ENCODE results near the gene ATP10A.

Gene ATP10A

DNA sequence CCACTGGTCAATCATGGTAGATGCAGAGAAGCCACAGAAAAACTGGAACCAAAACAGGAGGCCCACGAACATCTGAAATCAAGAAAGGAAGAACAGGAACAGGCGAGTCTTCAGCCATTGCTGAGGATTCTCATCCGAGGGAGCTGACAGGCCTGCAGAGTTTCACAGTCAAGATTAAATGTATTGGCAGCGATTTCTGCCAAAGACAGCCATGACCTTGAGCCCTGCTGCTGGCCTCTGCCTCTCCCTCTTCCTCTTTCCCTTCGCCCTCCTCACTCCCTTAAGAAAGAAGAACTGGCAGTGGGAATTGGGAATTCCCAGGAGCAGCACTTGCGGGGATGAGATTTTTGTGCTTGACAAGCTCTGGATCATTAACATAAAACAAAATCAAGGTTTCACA, 179.7 kb downstream of the ATP10A start:
- Histone ChIP-seq H3K4me3 (IDR thresholded peaks at IDR 0.05; ENCODE audit: insufficient read depth, low read depth, low read length) (no peak overlapping the region), H3K27ac (no peak overlapping the region), H3K9ac (no peak overlapping the region), H3K27me3 (ENCODE audit: insufficient read depth, low read depth) (no peaks in the 10 kb centered on the region), H2AFZ (ENCODE audit: low read depth) (no peak overlapping the region), H3K79me2 (ENCODE audit: insufficient read depth, low read depth) (no peaks in the 10 kb centered on the region), H4K20me1 (ENCODE audit: insufficient read depth) (no peaks in the 10 kb centered on the region), H3K36me3 (ENCODE audit: insufficient read depth) (no peaks in the 10 kb centered on the region), H3K4me1 (ENCODE audit: low read depth, poor library complexity, severe bottlenecking) (no peaks in the 10 kb centered on the region), H3K4me2 (no peak overlapping the region)
- no peak for TF ChIP-seq CTCF (conservative IDR thresholded peaks at IDR 0.05; ENCODE audit: low read depth, low read length)

DNA sequence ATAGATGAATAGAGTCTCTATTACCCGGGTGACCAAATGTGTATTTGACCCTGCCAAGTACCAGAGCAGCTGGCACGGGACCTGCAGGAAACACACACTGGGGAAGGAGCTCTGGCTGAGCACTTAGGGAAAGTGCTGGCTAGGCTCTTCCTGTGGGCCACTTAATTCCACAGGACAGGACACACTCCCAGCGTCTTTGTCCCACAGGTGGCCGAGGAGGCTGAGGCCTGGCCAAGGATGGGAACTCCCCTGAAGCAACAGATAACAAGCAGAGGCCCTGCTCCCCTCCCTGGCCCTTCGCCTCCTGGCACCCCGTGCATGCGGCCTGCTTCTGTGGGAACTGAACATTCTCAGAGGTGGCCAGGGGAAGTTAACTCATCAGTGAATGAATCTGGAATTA, 180.8 kb downstream of the ATP10A start:
- Histone ChIP-seq H3K79me2 (ENCODE audit: insufficient read depth, low read depth) (no peaks in the 10 kb centered on the region), H3K4me2 (no peak overlapping the region), H3K27me3 (ENCODE audit: insufficient read depth, low read depth) (no peaks in the 10 kb centered on the region), H3K4me3 (IDR thresholded peaks at IDR 0.05; ENCODE audit: insufficient read depth, low read depth, low read length) (no peak overlapping the region), H3K36me3 (ENCODE audit: insufficient read depth) (no peaks in the 10 kb centered on the region), H3K4me1 (ENCODE audit: low read depth, poor library complexity, severe bottlenecking) (no peaks in the 10 kb centered on the region), H3K9ac (no peak overlapping the region), H3K27ac (no peak overlapping the region), H2AFZ (ENCODE audit: low read depth) (no peak overlapping the region), H4K20me1 (ENCODE audit: insufficient read depth) (no peaks in the 10 kb centered on the region)
- no peak for TF ChIP-seq CTCF (conservative IDR thresholded peaks at IDR 0.05; ENCODE audit: low read depth, low read length)

- H4K20me1 ChIP-seq (ENCODE audit: insufficient read depth): no peaks in the 10 kb centered on the region
- no peak overlapping the region for H3K4me2 ChIP-seq
- no peak overlapping the region for H3K27ac ChIP-seq
- no peak overlapping the region for H3K9ac ChIP-seq
- H3K4me1 ChIP-seq (ENCODE audit: low read depth, poor library complexity, severe bottlenecking): no peaks in the 10 kb centered on the region
- no peaks in the 10 kb centered on the region for H3K36me3 ChIP-seq (ENCODE audit: insufficient read depth)
- no peak for TF ChIP-seq CTCF (conservative IDR thresholded peaks at IDR 0.05; ENCODE audit: low read depth, low read length)
- no peak overlapping the region for H3K4me3 ChIP-seq (IDR thresholded peaks at IDR 0.05; ENCODE audit: insufficient read depth, low read depth, low read length)
- no peak overlapping the region for H2AFZ ChIP-seq (ENCODE audit: low read depth)
- H3K27me3 ChIP-seq (ENCODE audit: insufficient read depth, low read depth): no peaks in the 10 kb centered on the region
- H3K79me2 ChIP-seq (ENCODE audit: insufficient read depth, low read depth): no peaks in the 10 kb centered on the region
Observed at GRCh38 chr15:25680686-25681025, 182.5 kb downstream of the ATP10A start.

- Histone ChIP-seq H3K4me2 (no peak overlapping the region), H3K79me2 (ENCODE audit: insufficient read depth, low read depth) (no peaks in the 10 kb centered on the region), H4K20me1 (ENCODE audit: insufficient read depth) (no peaks in the 10 kb centered on the region), H3K4me1 (ENCODE audit: low read depth, poor library complexity, severe bottlenecking) (no peaks in the 10 kb centered on the region), H3K4me3 (IDR thresholded peaks at IDR 0.05; ENCODE audit: insufficient read depth, low read depth, low read length) (no peak overlapping the region), H3K9ac (no peak overlapping the region), H2AFZ (ENCODE audit: low read depth) (no peak overlapping the region), H3K27ac (no peak overlapping the region), H3K27me3 (ENCODE audit: insufficient read depth, low read depth) (no peaks in the 10 kb centered on the region), H3K36me3 (ENCODE audit: insufficient read depth) (no peaks in the 10 kb centered on the region)
- no peak for TF ChIP-seq CTCF (conservative IDR thresholded peaks at IDR 0.05; ENCODE audit: low read depth, low read length)
Observed at GRCh38 chr15:25679964-25680685, 183.0 kb downstream of the ATP10A start.
